T-cell (primary cell): Measurements from ENCODE around the gene JAKMIP1. TPM values are rescaled to one million over a fixed set of nuclear protein-coding genes. Genes with fewer than 3 reads are reported as not detected.
A peak's percentile ranks its signal among the peaks of the same experiment; 100 is the strongest.

Experiments used
- ATAC-seq, 4 experiments: fragments of 200-7000 bp in 3 of 4; fragments of 150-1000 bp in 1 of 4; cut with Tn5 transposase; replicated peaks in 1 of 4; 1 replicate in 3 of 4; 2 replicates in 1 of 4; pipeline ENCODE4 v1.10.0; 2021; ENCODE audit warnings: moderate library complexity in 3 of 4, mild to moderate bottlenecking in 2 of 4, moderate number of reproducible peaks in 1 of 4
- CTCF ChIA-PET, 2 donors: fragments of 300-600 bp; sonication (Branson Sonifier 250); formaldehyde crosslinking; loops; one replicate each; lab custom pipeline; 2022; ENCODE audit warnings: antibody characterized with exemption in 2 of 2; lab: Charles Lee
- POLR2A ChIA-PET, 2 donors: fragments of 300-600 bp; sonication (Branson Sonifier 250); formaldehyde crosslinking; loops; one replicate each; lab custom pipeline; 2022; ENCODE audit warnings: antibody characterized with exemption in 2 of 2; lab: Charles Lee
- DNase-seq, 35 experiments: peaks; one replicate each; pipeline versions ENCODE4 v3.0.0 to v3.0.0-alpha.2; 2013 to 2023
- H3K27ac ChIP-seq: one replicate; pipeline ENCODE4 v1.5.1; 2013; ENCODE audit warnings: low read length
- H3K27me3 ChIP-seq, 2 experiments: replicated peaks in 1 of 2; 1 replicate in 1 of 2; 2 replicates in 1 of 2; pipeline versions ENCODE4 v1.6.1 to v1.7.0; 2013; ENCODE audit warnings: low read length in 1 of 2, mixed read lengths in 1 of 2; ENCODE audit not compliant: control insufficient read depth in 2 of 2, insufficient read depth in 2 of 2; ENCODE audit errors: extremely low read depth in 1 of 2
- H3K36me3 ChIP-seq, 2 donors: 1 replicate in 1 of 2; 2 replicates in 1 of 2; pipeline versions ENCODE4 v1.6.1 to v1.7.0; 2013; ENCODE audit warnings: low read length in 1 of 2; ENCODE audit not compliant: control insufficient read depth in 2 of 2, insufficient read depth in 1 of 2; ENCODE audit errors: extremely low read depth in 1 of 2
- H3K4me1 ChIP-seq, 2 experiments: 1 replicate in 1 of 2; 2 replicates in 1 of 2; pipeline versions ENCODE4 v1.6.1 to v1.7.0; 2013; ENCODE audit warnings: low read length in 2 of 2, mixed read lengths in 1 of 2; ENCODE audit not compliant: insufficient read depth in 2 of 2, control insufficient read depth in 1 of 2; ENCODE audit errors: extremely low read depth in 1 of 2
- H3K4me3 ChIP-seq, 2 donors: 1 replicate in 1 of 2; 2 replicates in 1 of 2; pipeline versions ENCODE4 v1.5.1 to v1.7.0; 2013; ENCODE audit warnings: mild to moderate bottlenecking in 2 of 2, low read length in 1 of 2, moderate library complexity in 1 of 2; ENCODE audit not compliant: control insufficient read depth in 1 of 2; ENCODE audit errors: extremely low read depth in 1 of 2
- H3K9me3 ChIP-seq: 2 replicates; pipeline ENCODE4 v1.7.0; 2013
- H3K27ac Mint-ChIP-seq, 2 donors: one replicate each; pipeline ENCODE4 v1.8.0; 2020 to 2021; ENCODE audit warnings: mild to moderate bottlenecking in 2 of 2, mixed read lengths in 2 of 2
- H3K27me3 Mint-ChIP-seq, 2 donors: one replicate each; pipeline ENCODE4 v1.8.0; 2021 to 2022; ENCODE audit warnings: mixed read lengths in 2 of 2
- H3K36me3 Mint-ChIP-seq: one replicate; pipeline ENCODE4 v1.8.0; 2021; ENCODE audit warnings: mixed read lengths
- H3K4me1 Mint-ChIP-seq, 3 donors: one replicate each; pipeline ENCODE4 v1.8.0; 2020 to 2022; ENCODE audit warnings: mixed read lengths in 3 of 3, mild to moderate bottlenecking in 1 of 3
- H3K4me3 Mint-ChIP-seq, 3 donors: one replicate each; pipeline ENCODE4 v1.8.0; 2020 to 2022; ENCODE audit warnings: mild to moderate bottlenecking in 3 of 3, mixed read lengths in 3 of 3, moderate library complexity in 3 of 3
- H3K9me3 Mint-ChIP-seq, 3 donors: one replicate each; pipeline ENCODE4 v1.8.0; 2020 to 2022; ENCODE audit warnings: mixed read lengths in 3 of 3
- WGBS: methylation state at CpG from one replicate; pipeline ENCODE4 v1.1.5; 2013; ENCODE audit warnings: missing lambda C conversion rate; ENCODE audit not compliant: insufficient coverage; 5-methylcytosine and 5-hydroxymethylcytosine counted together
- total RNA-seq, 35 experiments: library from RNA in 6 of 35; stranded (reverse) in 6 of 35; fragments of 120-200 nt in 1 of 35; gene quantifications; one replicate each; pipeline versions ENCODE4 v1.2.1 to v1.2.4 and lab custom pipeline; 2013 to 2026

The JAKMIP1 gene
- total RNA-seq, 5 donors from 2014 or later (not counting 1 experiment from before 2014, with no cell fraction given): 3.5 to 14.0 (median 6.1) TPM

GRCh38 chr4:6190486-6190885 lies 9.9 kb downstream of the JAKMIP1 start:
- peaks cover 0 to 9% of the 10 kb centered on the region in 2 experiments for H3K4me1 ChIP-seq
- no peak overlapping the region for H3K4me3 ChIP-seq
- ATAC-seq: no peak
- H3K27ac ChIP-seq: no peak overlapping the region
- H3K27ac Mint-ChIP-seq: no peak overlapping the region
- H3K9me3 ChIP-seq: no peaks in the 10 kb centered on the region
- H3K9me3 Mint-ChIP-seq: peaks cover 4 to 9% (median 8%) of the 10 kb centered on the region in 3 donors
- peaks cover under 1 to 21% of the 10 kb centered on the region in 2 donors for H3K27me3 Mint-ChIP-seq
- ChIA-PET POLR2A (interaction anchor here in 1 of 2 donors (0.6 kb wide), 1 partner anchor 11 kb away, joined by 4 read pairs; no protein-coding TSS in a partner anchor), CTCF (no interaction called here)
- no peaks in the 10 kb centered on the region for H3K27me3 ChIP-seq
- H3K36me3 Mint-ChIP-seq: peaks cover 8% of the 10 kb centered on the region
- peaks cover 0 to 5% (median 0%) of the 10 kb centered on the region in 3 donors for H3K4me1 Mint-ChIP-seq
- no peak for DNase-seq
- no peaks in the 10 kb centered on the region for H3K36me3 ChIP-seq
- H3K4me3 Mint-ChIP-seq: no peak overlapping the region
- 85% methylated on average over 4 of the region's 8 CpGs for WGBS

GRCh38 chr4:6189511-6189910 lies 10.8 kb downstream of the JAKMIP1 start:
- no peaks in the 10 kb centered on the region for H3K9me3 ChIP-seq
- H3K9me3 Mint-ChIP-seq: peaks cover 4 to 9% (median 8%) of the 10 kb centered on the region in 3 donors
- peaks cover 8% of the 10 kb centered on the region for H3K36me3 Mint-ChIP-seq
- no peak overlapping the region for H3K4me3 ChIP-seq
- ChIA-PET CTCF (no interaction called here), POLR2A (no interaction called here)
- ATAC-seq: no peak
- peaks cover 0 to 11% (median 0%) of the 10 kb centered on the region in 3 donors for H3K4me1 Mint-ChIP-seq
- no peak for DNase-seq
- H3K36me3 ChIP-seq: no peaks in the 10 kb centered on the region
- H3K27me3 ChIP-seq: no peaks in the 10 kb centered on the region
- 91% methylated on average over 5 of the region's 5 CpGs for WGBS
- H3K27ac ChIP-seq: no peak overlapping the region
- H3K4me1 ChIP-seq: peaks cover 0 to 16% of the 10 kb centered on the region in 2 experiments
- no peak overlapping the region for H3K27ac Mint-ChIP-seq
- no peak overlapping the region for H3K4me3 Mint-ChIP-seq
- peaks cover 0 to 20% of the 10 kb centered on the region in 2 donors for H3K27me3 Mint-ChIP-seq

DNA sequence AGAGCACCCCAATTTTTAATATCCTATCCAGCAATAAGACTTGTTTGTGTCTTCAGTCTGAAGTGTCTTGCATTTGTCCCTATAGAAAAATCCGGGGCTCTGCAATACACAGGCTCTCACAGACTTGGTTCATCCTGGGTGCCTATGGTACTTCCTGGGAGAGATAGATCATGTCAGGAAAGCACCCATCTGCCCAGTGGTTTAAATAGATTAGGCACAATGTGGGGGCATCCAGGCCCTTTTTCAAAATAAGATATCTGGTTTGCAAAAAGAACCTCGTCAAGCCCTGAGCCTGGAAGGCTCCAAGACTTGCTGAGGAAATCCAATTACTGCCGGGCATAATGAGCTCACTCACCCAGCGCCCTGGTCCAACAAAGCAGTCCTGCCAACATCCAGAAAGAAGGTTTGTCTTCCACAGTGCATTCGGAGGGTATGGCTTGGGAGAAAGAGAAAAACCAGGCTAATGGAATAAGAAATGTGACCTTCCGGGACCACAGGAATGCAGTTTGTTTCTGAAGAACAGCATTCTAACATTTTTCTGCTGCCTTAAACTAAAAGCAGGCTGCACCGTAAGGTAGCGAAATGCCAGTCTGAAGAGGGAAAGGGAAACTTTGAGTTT lies 11.6 kb downstream of the JAKMIP1 start:
- H3K27ac ChIP-seq: no peak overlapping the region
- H3K4me3 ChIP-seq: no peak overlapping the region
- Mint-ChIP-seq H3K27me3 (peaks cover 0 to 18% of the 10 kb centered on the region in 2 donors), H3K4me1 (peaks cover 0 to 18% (median 7%) of the 10 kb centered on the region in 3 donors), H3K9me3 (peaks cover 4 to 9% (median 8%) of the 10 kb centered on the region in 3 donors), H3K36me3 (peaks cover 8% of the 10 kb centered on the region), H3K27ac (no peak overlapping the region), H3K4me3 (no peak overlapping the region)
- no peaks in the 10 kb centered on the region for H3K27me3 ChIP-seq
- DNase-seq (no peak), ATAC-seq (no peak)
- POLR2A ChIA-PET: no interaction called here
- no peaks in the 10 kb centered on the region for H3K9me3 ChIP-seq
- peaks cover 0 to 21% of the 10 kb centered on the region in 2 experiments for H3K4me1 ChIP-seq
- WGBS: 86% methylated on average over 5 of the region's 8 CpGs
- no peaks in the 10 kb centered on the region for H3K36me3 ChIP-seq
- CTCF ChIA-PET: no interaction called here

- ChIA-PET CTCF (no interaction called here), POLR2A (no interaction called here)
- no peak overlapping the region for H3K4me3 ChIP-seq
- H3K4me3 Mint-ChIP-seq: no peak overlapping the region
- H3K27me3 ChIP-seq: no peaks in the 10 kb centered on the region
- no CpG with 5 or more reads among the region's 5 CpGs for WGBS
- H3K27ac ChIP-seq: no peak overlapping the region
- H3K4me1 ChIP-seq: peaks cover 0 to 56% of the 10 kb centered on the region in 2 experiments
- H3K36me3 Mint-ChIP-seq: peaks cover 8% of the 10 kb centered on the region
- ATAC-seq: no peak
- peak overlapping the region in 1 of 2 donors; percentile 68 for H3K27ac Mint-ChIP-seq
- H3K36me3 ChIP-seq: no peaks in the 10 kb centered on the region
- H3K4me1 Mint-ChIP-seq: peaks cover 20 to 64% (median 42%) of the 10 kb centered on the region in 3 donors
- no peaks in the 10 kb centered on the region for H3K9me3 ChIP-seq
- peaks cover 9 to 13% (median 10%) of the 10 kb centered on the region in 3 donors for H3K9me3 Mint-ChIP-seq
- H3K27me3 Mint-ChIP-seq: peaks cover 0 to 9% of the 10 kb centered on the region in 2 donors
- no peak for DNase-seq
These were observed 16.2 kb downstream of the JAKMIP1 start for GRCh38 chr4:6184169-6184568.

GRCh38 chr4:6183740-6184139 lies 16.6 kb downstream of the JAKMIP1 start:
- Histone ChIP-seq H3K4me1 (peaks cover 0 to 60% of the 10 kb centered on the region in 2 experiments), H3K9me3 (no peaks in the 10 kb centered on the region), H3K27me3 (no peaks in the 10 kb centered on the region), H3K36me3 (no peaks in the 10 kb centered on the region), H3K4me3 (no peak overlapping the region), H3K27ac (no peak overlapping the region)
- ATAC-seq (peak in 1 of 4 experiments; percentile 18), DNase-seq (peak in 1 of 35 experiments; percentile 49)
- Mint-ChIP-seq H3K27me3 (peaks cover 0 to 9% of the 10 kb centered on the region in 2 donors), H3K4me3 (peak overlapping the region in 2 of 3 donors; percentile 10 to 17), H3K36me3 (peaks cover 8% of the 10 kb centered on the region), H3K27ac (peak overlapping the region; percentile 58 to 68), H3K4me1 (peaks cover 23 to 68% (median 46%) of the 10 kb centered on the region in 3 donors), H3K9me3 (peaks cover 9 to 13% (median 11%) of the 10 kb centered on the region in 3 donors)
- POLR2A ChIA-PET: no interaction called here
- CTCF ChIA-PET: no interaction called here
- WGBS: 41% methylated on average over 3 of the region's 4 CpGs

- Histone ChIP-seq H3K27me3 (no peaks in the 10 kb centered on the region), H3K4me1 (peaks cover 0 to 71% of the 10 kb centered on the region in 2 experiments), H3K9me3 (no peaks in the 10 kb centered on the region), H3K27ac (no peak overlapping the region), H3K4me3 (no peak overlapping the region), H3K36me3 (no peaks in the 10 kb centered on the region)
- ChIA-PET POLR2A (no interaction called here), CTCF (interaction anchor here (0.6 to 0.8 kb wide), 3 partner anchors 16 to 1151 kb away, joined by 3 to 5 read pairs (median 3); no protein-coding TSS in a partner anchor)
- peaks cover 0 to 9% of the 10 kb centered on the region in 2 donors for H3K27me3 Mint-ChIP-seq
- H3K36me3 Mint-ChIP-seq: no peaks in the 10 kb centered on the region
- peaks cover 13 to 22% (median 15%) of the 10 kb centered on the region in 3 donors for H3K9me3 Mint-ChIP-seq
- H3K4me3 Mint-ChIP-seq: no peak overlapping the region
- ATAC-seq: peak in 1 of 4 experiments; percentile 31
- 61% methylated on average over 3 of the region's 12 CpGs for WGBS
- peak overlapping the region in 1 of 2 donors; percentile 90 for H3K27ac Mint-ChIP-seq
- H3K4me1 Mint-ChIP-seq: peaks cover 28 to 79% (median 57%) of the 10 kb centered on the region in 3 donors
- peak in 1 of 35 experiments; percentile 48 for DNase-seq
These were observed 17.7 kb downstream of the JAKMIP1 start for GRCh38 chr4:6182376-6183280.
